ENCODE data around the gene TCFL5. TPM values are rescaled to one million over a fixed set of nuclear protein-coding genes. Genes with fewer than 3 reads are reported as not detected.
A peak's percentile ranks its signal among the peaks of the same experiment; 100 is the strongest.

TCFL5 gene
- total RNA-seq, 1 donor from 2014 or later = 7.9 TPM

GRCh38 chr20:62887152-62887859 lies 25.7 kb upstream of the TCFL5 start:
- H3K4me3 Mint-ChIP-seq (ENCODE audit: low read depth) = no peak overlapping the region
- H3K36me3 Mint-ChIP-seq (ENCODE audit: insufficient read depth) = peaks cover 22% of the 10 kb centered on the region
- H3K9me3 Mint-ChIP-seq (ENCODE audit: low read depth) = no peaks in the 10 kb centered on the region
- no peaks in the 10 kb centered on the region for H3K27me3 Mint-ChIP-seq
- TF ChIP-seq, protein P1, sequence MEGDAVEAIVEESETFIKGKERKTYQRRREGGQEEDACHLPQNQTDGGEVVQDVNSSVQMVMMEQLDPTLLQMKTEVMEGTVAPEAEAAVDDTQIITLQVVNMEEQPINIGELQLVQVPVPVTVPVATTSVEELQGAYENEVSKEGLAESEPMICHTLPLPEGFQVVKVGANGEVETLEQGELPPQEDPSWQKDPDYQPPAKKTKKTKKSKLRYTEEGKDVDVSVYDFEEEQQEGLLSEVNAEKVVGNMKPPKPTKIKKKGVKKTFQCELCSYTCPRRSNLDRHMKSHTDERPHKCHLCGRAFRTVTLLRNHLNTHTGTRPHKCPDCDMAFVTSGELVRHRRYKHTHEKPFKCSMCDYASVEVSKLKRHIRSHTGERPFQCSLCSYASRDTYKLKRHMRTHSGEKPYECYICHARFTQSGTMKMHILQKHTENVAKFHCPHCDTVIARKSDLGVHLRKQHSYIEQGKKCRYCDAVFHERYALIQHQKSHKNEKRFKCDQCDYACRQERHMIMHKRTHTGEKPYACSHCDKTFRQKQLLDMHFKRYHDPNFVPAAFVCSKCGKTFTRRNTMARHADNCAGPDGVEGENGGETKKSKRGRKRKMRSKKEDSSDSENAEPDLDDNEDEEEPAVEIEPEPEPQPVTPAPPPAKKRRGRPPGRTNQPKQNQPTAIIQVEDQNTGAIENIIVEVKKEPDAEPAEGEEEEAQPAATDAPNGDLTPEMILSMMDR (IDR thresholded peaks at IDR 0.05; ENCODE audit: unreplicated experiment) = no peak
- DNase-seq (ENCODE audit: low spot score, unreplicated experiment) = no peak
- H3K4me1 Mint-ChIP-seq (ENCODE audit: low read depth) = no peaks in the 10 kb centered on the region
- no peak overlapping the region for H3K27ac Mint-ChIP-seq

DNA sequence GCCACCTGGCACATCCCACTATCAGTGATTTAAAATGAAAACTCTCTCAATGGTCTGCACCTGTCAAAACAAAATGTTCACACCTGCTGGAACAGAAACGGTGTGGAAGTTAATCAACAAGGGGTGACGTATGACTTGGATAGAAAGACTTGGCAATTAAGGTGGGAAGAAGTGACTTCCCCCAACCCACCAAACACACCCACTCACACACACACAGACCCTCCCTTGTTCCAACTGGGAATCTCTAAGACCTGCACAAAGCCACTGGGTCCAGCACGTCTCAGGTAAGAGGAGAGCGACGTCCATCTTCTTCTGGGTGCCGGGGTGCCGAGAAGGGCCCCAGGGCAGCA lies 25.1 kb upstream of the TCFL5 start:
- Mint-ChIP-seq H3K4me1 (ENCODE audit: low read depth) (no peaks in the 10 kb centered on the region), H3K4me3 (ENCODE audit: low read depth) (no peak overlapping the region), H3K9me3 (ENCODE audit: low read depth) (no peaks in the 10 kb centered on the region), H3K27me3 (no peaks in the 10 kb centered on the region), H3K36me3 (ENCODE audit: insufficient read depth) (peaks cover 20% of the 10 kb centered on the region), H3K27ac (peak overlapping the region; percentile 11)
- DNase-seq (ENCODE audit: low spot score, unreplicated experiment) = no peak
- TF ChIP-seq, protein P1 (IDR thresholded peaks at IDR 0.05; ENCODE audit: unreplicated experiment) = no peak

DNA sequence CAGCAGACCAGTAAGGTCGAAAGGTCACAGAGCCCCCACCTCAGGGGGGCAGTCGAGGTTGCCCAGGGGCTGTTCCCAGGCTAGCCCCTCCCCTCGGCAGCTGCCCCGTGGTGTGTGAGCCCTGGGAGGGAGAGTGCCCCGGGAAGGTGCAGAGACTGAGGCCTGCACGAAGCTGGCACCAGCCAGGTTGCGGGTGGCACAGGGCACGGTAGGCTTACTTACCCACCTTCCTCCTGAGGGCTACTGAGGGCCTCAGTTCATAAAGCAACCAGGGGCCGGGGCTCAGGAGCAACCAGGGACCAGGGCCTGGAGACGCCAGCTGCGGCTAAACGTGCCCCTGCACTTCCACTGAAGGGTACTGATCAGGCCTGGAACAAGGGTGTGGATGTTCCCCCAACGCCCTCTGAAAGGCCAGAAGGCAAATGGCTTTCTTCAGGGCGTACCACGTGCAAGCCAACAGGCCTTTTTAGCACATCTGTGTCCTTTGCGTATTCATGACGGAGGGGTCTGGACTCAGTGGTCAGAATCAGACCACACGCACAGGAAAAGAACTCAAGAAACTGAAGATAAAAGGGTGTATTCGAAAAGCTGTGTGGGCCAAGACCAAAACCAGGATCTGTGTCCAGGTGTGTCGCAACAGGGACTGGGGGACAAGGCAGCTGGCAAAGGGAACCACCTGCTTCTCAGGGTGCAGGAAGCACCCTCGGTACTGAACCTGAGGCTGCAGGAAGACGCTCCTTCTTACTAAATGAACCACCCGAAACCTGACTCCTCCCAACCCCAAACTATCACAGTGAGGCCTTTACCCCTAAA lies 24.5 kb upstream of the TCFL5 start:
- Mint-ChIP-seq H3K36me3 (ENCODE audit: insufficient read depth) (peaks cover 19% of the 10 kb centered on the region), H3K27ac (peak overlapping the region; percentile 11), H3K9me3 (ENCODE audit: low read depth) (no peaks in the 10 kb centered on the region), H3K4me1 (ENCODE audit: low read depth) (no peaks in the 10 kb centered on the region), H3K27me3 (no peaks in the 10 kb centered on the region), H3K4me3 (ENCODE audit: low read depth) (no peak overlapping the region)
- TF ChIP-seq, protein P1 (IDR thresholded peaks at IDR 0.05; ENCODE audit: unreplicated experiment) = no peak
- DNase-seq (ENCODE audit: low spot score, unreplicated experiment) = no peak

- no peak overlapping the region for H3K4me3 Mint-ChIP-seq (ENCODE audit: low read depth)
- H3K4me1 Mint-ChIP-seq (ENCODE audit: low read depth) = no peaks in the 10 kb centered on the region
- H3K27me3 Mint-ChIP-seq = no peaks in the 10 kb centered on the region
- H3K27ac Mint-ChIP-seq = no peak overlapping the region
- H3K9me3 Mint-ChIP-seq (ENCODE audit: low read depth) = no peaks in the 10 kb centered on the region
- no peak for DNase-seq (ENCODE audit: low spot score, unreplicated experiment)
- TF ChIP-seq, protein P1 (IDR thresholded peaks at IDR 0.05; ENCODE audit: unreplicated experiment) = no peak
- peaks cover 16% of the 10 kb centered on the region for H3K36me3 Mint-ChIP-seq (ENCODE audit: insufficient read depth)
These were observed 23.6 kb upstream of the TCFL5 start for GRCh38 chr20:62885046-62885895.

DNA sequence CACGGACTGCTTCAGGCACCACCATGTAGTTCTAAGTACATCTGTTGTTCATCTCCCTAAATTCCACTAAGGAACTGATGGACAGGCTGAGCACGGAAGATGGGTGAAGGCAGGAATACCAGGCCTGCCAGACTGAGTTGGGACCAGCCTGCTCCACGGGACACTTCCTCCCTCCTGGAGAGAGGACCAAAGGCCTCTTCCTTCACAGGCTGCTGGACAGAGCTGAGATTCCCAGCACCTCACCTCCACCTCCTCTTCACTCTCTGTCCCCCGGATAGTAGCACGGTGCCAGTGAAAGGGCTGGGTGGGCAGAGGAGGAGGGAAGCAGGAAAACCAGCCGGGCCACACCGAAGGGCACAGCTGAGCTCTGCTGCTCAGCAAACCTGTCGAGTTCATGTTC lies 22.9 kb upstream of the TCFL5 start:
- Mint-ChIP-seq H3K27me3 (no peaks in the 10 kb centered on the region), H3K36me3 (ENCODE audit: insufficient read depth) (peaks cover 16% of the 10 kb centered on the region), H3K4me1 (ENCODE audit: low read depth) (no peaks in the 10 kb centered on the region), H3K9me3 (ENCODE audit: low read depth) (no peaks in the 10 kb centered on the region), H3K4me3 (ENCODE audit: low read depth) (no peak overlapping the region), H3K27ac (no peak overlapping the region)
- DNase-seq (ENCODE audit: low spot score, unreplicated experiment) = no peak
- TF ChIP-seq, protein P1 (IDR thresholded peaks at IDR 0.05; ENCODE audit: unreplicated experiment) = no peak

Data from progenitor cell of endocrine pancreas (in vitro differentiated cells).